Neuron (in vitro differentiated cells): ENCODE measurements around the gene CD48.
"Not testable (repeated sequence)": the region's sequence is repeated elsewhere in the genome, so short reads cannot be mapped to it uniquely, and the experiment has no call there.

Source experiments
- H2AFZ ChIP-seq: one replicate; pipeline ENCODE4 v1.6.1; 2013; ENCODE audit warnings: low read depth, mild to moderate bottlenecking, inconsistent platforms, low read length, moderate library complexity
- H3K27me3 ChIP-seq: one replicate; pipeline ENCODE4 v1.6.1; 2013; ENCODE audit warnings: low read length; ENCODE audit not compliant: insufficient read depth
- H3K36me3 ChIP-seq: one replicate; pipeline ENCODE4 v1.6.1; 2013; ENCODE audit warnings: low read length; ENCODE audit not compliant: insufficient read depth
- H3K4me1 ChIP-seq: one replicate; pipeline ENCODE4 v1.6.1; 2013; ENCODE audit warnings: low read length; ENCODE audit not compliant: insufficient read depth
- H3K4me3 ChIP-seq: 2 replicates; pipeline ENCODE4 v1.5.1; 2013; ENCODE audit warnings: mild to moderate bottlenecking, low read length, moderate library complexity
- H3K9me3 ChIP-seq: one replicate; pipeline ENCODE4 v1.6.1; 2013; ENCODE audit warnings: low read length

The CD48 gene

DNA sequence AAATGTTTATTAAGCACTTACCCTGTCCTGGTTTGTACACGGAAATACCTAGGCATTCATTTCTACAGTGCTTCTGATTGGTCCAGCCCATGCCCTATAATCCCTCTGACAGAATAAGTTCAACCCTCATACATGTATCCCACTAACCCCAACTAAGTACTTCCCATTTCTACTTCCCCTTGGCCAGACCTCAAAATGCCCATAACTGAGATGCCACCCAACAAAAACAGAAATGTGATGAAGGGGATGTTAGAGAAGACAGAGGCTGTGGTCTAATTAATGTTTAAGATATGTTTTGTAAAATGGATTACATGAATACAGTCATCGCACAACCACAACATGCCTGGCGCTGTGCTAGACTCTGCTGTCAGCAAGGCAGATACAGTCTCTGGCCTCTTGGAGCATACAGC lies 6.4 kb downstream of the CD48 start:
- not testable (repeated sequence) for H2AFZ ChIP-seq, H3K36me3 ChIP-seq, H3K4me1 ChIP-seq, H3K4me3 ChIP-seq, H3K9me3 ChIP-seq, H3K27me3 ChIP-seq

DNA sequence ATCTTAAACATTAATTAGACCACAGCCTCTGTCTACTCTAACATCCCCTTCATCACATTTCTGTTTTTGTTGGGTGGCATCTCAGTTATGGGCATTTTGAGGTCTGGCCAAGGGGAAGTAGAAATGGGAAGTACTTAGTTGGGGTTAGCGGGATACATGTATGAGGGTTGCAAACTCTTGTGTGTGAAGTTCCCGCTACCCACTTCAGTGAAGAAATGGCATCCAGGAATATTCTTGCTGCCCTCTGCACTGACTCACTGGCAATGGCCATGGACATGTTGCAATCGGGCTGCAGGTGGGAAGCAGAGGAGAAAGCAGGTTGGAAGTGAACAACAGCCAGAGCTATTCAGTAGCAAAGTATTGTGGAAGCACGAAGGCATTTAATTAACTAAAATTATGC lies 7.4 kb downstream of the CD48 start:
- Histone ChIP-seq H3K4me3 (no peak overlapping the region), H3K4me1 (no peaks in the 10 kb centered on the region), H3K36me3 (no peaks in the 10 kb centered on the region), H3K27me3 (peaks cover 8% of the 10 kb centered on the region), H3K9me3 (no peaks in the 10 kb centered on the region), H2AFZ (no peak overlapping the region)

DNA sequence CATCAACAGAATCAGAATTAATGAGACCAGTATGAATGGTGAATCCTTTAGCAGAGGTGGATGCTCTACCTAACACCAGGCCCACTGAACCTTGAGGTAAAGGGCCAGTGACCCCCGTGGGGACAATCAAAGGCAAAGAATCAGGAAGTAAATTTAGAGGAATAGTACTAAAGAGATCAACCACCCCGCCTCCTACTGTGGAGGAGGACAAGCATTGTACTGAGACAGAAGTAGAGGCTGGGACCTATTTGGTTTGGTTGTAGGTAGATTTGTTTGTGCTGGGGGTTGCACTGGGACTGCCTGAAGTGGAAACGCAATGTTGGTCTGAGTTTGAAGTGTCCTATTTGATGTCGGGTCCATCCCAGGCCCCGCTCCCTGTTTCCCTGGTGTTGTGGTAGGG lies 9.5 kb downstream of the CD48 start:
- Histone ChIP-seq H3K36me3 (no peaks in the 10 kb centered on the region), H3K4me3 (no peak overlapping the region), H3K27me3 (peaks cover 6% of the 10 kb centered on the region), H3K9me3 (no peaks in the 10 kb centered on the region), H2AFZ (no peak overlapping the region), H3K4me1 (no peaks in the 10 kb centered on the region)

DNA sequence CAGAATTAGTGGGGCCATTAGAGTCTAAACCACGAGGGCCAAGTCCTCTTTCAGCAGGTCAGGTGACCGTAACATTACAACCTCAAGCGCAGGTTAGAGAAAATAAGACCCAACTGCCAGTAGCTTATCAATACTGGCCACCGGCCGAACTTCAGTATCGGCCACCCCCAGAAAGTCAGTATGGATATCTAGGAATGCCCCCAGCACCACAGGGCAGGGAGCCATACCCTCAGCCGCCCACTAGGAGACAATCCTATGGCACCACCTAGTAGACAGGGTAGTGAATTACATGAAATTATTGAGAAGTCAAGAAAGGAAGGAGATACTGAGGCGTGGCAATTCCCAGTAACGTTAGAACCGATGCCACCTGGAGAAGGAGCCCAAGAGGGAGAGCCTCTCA lies 19.2 kb downstream of the CD48 start:
- not testable (repeated sequence) for H3K36me3 ChIP-seq, H3K9me3 ChIP-seq

DNA sequence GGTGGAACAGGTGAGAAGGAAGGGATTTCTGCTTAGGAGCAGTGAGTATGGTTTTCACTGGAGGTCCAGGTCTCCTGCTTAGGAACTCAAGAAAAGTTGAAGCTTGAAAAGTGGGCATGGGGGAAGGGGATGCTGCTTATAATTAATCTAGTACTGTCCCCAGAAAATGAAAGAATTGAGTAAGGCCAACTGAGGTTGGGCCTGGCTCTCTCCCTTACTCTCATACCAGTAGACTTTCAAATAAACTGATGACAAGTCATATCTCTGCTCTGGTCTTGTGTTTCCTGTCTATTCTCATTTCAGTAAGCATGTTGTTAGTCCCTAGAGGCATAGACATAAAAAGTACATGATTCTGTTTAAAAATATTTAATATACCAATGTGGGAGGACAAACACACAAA lies 26.4 kb downstream of the CD48 start:
- Histone ChIP-seq H3K9me3 (no peaks in the 10 kb centered on the region), H3K4me1 (no peaks in the 10 kb centered on the region), H3K27me3 (peaks cover 5% of the 10 kb centered on the region), H3K36me3 (no peaks in the 10 kb centered on the region), H3K4me3 (no peak overlapping the region), H2AFZ (no peak overlapping the region)

More for the DNA sequence above, 19.2 kb downstream of the CD48 start:
- H3K4me1 ChIP-seq, H3K4me3 ChIP-seq, H2AFZ ChIP-seq: not testable (repeated sequence)
- peaks cover 10% of the 10 kb centered on the region for H3K27me3 ChIP-seq

DNA sequence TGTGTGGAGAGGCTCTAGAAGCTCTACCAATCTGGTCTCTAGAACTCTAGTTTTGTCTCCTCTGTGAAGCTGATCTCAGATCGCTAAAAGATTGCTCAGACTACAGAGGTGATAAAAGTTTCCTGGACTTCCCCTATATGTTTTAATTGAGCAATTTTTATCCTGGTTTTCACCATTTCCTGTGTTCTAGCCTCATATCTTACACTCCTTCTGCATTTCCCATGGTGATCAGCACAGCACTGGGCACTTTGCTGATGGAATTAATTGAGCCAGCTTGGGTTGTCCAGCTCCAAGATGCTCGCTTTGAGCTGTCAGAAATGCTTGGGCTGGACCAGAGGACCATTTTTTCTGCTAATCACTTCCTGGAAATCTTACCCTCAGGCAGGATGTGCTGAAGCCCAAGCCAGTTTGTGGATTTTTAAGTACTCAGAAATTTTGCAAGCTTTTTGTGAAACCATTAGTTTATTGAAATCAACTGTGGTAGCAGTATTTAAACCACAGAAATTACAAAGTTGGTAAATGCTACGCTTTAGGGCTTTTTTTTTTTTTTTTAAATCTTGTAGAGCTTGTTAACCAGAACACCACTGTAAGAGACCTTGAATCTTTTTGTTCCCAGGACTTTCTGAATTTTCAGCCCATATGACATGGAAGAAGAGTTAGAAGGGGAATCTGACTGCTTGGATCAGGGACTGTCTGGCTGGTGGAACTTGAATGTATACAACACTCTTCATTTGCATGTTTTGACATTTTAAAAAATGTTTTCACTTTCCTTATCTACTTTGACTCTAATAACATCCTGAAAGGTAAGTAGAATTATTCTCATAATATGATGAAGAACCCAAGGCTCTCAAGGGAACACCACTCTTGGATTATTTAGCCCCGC lies 28.4 kb downstream of the CD48 start:
- no peaks in the 10 kb centered on the region for H3K4me1 ChIP-seq
- H3K36me3 ChIP-seq = no peaks in the 10 kb centered on the region
- no peak overlapping the region for H2AFZ ChIP-seq
- H3K4me3 ChIP-seq = no peak overlapping the region
- peaks cover 4% of the 10 kb centered on the region for H3K27me3 ChIP-seq
- no peaks in the 10 kb centered on the region for H3K9me3 ChIP-seq

DNA sequence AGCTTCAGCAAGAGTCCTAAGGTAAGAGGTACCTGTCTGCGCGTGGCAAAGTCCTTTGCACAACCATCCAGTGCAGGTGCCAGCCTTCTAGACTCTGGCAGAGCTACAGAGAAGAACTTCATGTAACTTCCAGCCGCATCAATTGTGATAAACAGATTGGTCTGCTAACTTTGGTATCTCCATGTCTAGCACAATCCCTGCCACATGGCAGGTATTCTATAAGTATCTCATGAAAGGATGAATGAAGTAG lies 29.8 kb downstream of the CD48 start:
- no peaks in the 10 kb centered on the region for H3K9me3 ChIP-seq
- H3K36me3 ChIP-seq = no peaks in the 10 kb centered on the region
- H3K4me3 ChIP-seq = no peak overlapping the region
- H2AFZ ChIP-seq = no peak overlapping the region
- H3K4me1 ChIP-seq = no peaks in the 10 kb centered on the region
- H3K27me3 ChIP-seq = no peaks in the 10 kb centered on the region

DNA sequence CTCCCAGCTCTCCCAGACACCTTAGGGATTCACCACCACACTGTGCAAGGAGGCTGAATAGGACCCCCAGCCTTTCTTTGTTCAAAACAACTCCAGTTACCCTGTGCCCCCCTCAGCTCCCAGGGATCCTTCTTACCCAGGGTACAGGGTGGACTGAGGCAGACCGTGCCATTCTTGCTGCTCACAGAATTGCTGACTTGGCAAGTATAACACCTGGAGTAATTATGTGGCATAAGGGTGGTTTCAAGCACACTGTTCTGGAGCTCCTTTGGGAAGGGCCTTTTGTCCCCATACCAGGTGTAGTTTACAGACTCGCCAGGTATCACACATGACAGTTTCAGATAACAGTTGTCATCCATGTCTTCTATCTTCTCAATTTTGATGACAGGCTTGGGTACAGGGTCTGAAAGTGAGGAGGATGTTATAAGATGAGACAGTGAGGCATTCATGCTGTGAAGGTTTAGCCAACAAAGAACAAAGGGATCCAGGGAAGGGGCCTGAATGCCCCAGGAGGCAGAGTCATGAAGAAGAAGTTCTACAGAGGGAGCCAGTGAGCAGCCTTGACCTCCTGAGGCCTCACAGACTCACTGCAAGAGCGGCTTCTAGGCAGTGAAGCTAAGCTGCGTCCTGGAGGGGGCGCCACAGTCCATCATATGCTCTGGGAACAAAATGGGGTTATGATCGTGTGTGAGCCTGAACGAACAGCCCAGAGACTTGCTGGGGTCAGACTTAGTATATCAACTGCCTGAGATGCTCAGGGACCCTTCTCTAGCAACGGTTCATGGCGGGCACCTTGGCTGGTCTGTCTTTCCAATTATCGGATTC lies 30.3 kb downstream of the CD48 start:
- Histone ChIP-seq H3K27me3 (no peaks in the 10 kb centered on the region), H2AFZ (no peak overlapping the region), H3K4me1 (no peaks in the 10 kb centered on the region), H3K36me3 (no peaks in the 10 kb centered on the region), H3K9me3 (no peaks in the 10 kb centered on the region), H3K4me3 (no peak overlapping the region)

DNA sequence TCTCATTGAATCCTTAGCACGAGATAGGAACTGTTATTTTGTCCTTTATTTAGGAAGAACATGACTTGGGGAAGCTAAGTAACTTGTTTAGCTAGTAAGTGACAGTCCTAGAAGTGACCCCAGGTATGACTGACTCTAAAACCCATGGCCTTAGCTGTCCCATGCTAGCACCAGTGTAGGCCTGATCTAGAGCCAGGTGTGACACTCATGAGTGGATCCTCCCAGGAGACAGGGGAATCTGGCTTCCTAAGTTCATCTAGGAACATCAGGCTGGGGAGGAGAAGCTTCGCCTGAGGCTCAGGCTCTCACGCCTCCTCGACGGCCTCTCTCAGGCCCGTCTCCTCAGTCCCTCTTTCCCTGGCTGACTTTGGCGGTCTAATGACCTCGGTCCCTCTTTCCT lies 31.2 kb downstream of the CD48 start:
- Histone ChIP-seq H2AFZ (no peak overlapping the region), H3K4me1 (no peaks in the 10 kb centered on the region), H3K4me3 (no peak overlapping the region), H3K27me3 (no peaks in the 10 kb centered on the region), H3K36me3 (no peaks in the 10 kb centered on the region), H3K9me3 (no peaks in the 10 kb centered on the region)

DNA sequence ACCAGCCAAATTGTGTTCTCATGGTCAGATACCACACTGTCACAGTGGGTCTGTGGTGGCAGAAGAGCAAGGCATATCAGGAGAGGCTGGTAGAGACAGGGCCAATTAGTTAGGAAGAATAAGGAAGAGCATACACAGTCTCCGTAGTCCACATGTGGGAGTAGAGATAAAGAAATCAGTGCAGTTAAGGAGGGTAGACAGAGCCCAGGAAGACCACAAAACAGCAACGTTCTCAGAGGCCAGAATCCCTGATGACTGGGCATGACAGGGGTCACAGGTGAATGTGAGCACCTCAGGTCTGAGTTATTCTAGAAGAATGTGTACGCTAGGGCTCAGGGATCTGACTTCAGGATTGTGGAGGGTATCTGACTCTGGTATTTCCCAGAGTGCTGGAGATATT lies 31.7 kb downstream of the CD48 start:
- H2AFZ ChIP-seq = no peak overlapping the region
- no peak overlapping the region for H3K4me3 ChIP-seq
- H3K36me3 ChIP-seq = no peaks in the 10 kb centered on the region
- no peaks in the 10 kb centered on the region for H3K27me3 ChIP-seq
- H3K4me1 ChIP-seq = no peaks in the 10 kb centered on the region
- no peaks in the 10 kb centered on the region for H3K9me3 ChIP-seq

DNA sequence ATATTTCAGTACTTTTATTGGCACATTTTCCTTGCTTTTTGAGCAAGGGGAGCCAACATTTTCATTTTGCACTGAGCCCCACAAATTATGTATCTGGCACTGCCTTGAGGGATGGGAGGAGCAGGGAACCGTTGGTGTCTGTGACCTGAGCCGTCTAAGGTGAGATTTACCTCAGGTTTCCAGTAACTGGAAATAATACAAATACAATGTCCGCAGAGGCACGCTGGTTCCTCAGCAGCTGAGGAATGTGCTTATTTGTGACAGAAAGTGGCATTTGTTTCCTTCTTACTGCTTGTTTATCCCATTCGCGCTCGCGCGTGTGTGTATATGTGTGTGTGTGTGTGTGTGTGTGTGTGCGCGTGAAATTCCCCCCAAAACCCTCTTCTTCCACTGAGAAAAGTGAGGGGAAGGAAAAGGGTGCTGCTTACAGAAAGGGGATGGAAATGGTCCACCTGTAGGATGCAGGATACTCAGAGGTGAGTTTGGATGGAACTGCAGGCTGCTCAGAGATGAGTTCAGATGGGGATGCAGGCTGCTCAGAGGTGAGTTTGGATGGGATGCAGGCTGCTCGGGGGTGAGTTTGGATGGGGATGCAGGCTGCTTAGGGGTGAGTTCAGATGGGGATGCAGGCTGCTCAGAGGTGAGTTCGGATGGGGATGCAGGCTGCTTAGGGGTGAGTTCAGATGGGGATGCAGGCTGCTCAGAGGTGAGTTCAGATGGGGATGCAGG lies 34.6 kb downstream of the CD48 start:
- no peaks in the 10 kb centered on the region for H3K9me3 ChIP-seq
- H3K27me3 ChIP-seq = peaks cover 6% of the 10 kb centered on the region
- no peak overlapping the region for H3K4me3 ChIP-seq
- no peak overlapping the region for H2AFZ ChIP-seq
- H3K36me3 ChIP-seq = no peaks in the 10 kb centered on the region
- H3K4me1 ChIP-seq = no peaks in the 10 kb centered on the region

DNA sequence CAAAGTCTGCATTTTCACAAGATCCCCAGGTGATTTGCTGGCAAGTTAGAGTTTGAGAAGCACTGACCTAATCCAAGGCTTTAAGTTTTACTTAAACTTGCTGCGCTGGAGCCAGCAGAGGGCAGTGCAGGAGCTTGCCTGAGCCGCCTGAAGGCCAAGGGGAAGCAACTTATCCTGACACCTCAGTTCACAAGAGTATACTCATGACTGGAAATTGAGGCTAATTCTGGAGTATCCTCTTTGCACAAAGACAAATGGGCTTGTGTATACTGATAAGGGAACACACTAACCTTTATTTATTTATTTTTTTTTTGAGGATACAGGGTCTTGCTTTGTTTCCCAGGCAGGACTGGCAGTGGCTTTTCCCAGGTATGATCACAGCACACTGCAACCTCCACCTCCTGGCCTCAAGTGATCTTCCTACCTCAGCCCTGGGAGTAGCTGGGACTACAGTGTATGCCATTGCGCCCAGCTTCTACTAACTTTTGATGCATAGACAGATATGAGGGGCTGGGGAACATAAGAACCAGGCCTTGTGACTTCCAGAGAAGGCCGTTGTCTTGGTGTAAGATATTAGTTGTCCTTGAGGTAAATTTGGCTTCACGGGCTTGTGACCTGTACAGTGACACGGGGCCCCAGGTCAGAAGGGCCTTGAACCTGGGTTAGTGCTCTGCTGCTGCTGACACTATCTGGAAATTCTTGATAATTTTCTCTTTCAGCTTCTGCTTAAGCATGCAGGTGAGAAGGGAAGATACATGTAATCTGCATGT lies 35.8 kb downstream of the CD48 start:
- Histone ChIP-seq H2AFZ (no peak overlapping the region), H3K4me3 (no peak overlapping the region), H3K4me1 (no peaks in the 10 kb centered on the region), H3K27me3 (peaks cover 6% of the 10 kb centered on the region), H3K36me3 (no peaks in the 10 kb centered on the region), H3K9me3 (no peaks in the 10 kb centered on the region)

DNA sequence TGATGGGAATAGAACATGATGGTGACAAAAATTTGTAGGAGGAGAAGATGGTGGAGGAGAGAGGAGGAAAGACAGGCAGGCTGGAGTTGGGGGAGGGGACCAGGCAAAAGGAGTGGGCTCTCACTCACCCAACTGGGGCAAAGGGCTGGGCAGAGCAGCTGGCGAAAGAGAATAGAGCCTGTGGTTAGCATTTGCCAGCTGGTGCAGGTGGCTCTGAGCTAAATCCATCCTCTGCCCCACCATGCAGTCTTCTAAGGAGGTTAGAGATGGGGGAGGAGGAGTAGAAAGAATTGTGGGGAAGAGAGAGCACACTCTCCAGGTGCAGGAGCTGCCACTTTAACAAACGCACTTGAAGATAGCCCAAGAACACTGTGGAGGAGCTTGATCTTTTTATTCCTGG lies 37.2 kb downstream of the CD48 start:
- H3K9me3 ChIP-seq = no peaks in the 10 kb centered on the region
- H3K4me3 ChIP-seq = no peak overlapping the region
- no peaks in the 10 kb centered on the region for H3K36me3 ChIP-seq
- H3K4me1 ChIP-seq = no peaks in the 10 kb centered on the region
- H2AFZ ChIP-seq = no peak overlapping the region
- H3K27me3 ChIP-seq = peaks cover 9% of the 10 kb centered on the region
